A549 (cell line): ENCODE results near the gene AHCYL2. TPM values are rescaled to one million over a fixed set of nuclear protein-coding genes. Genes with fewer than 3 reads are reported as not detected.

ENCODE experiments used
- ATAC-seq, 2 experiments: fragments of 200-7000 bp in 1 of 2; fragments of >200 bp in 1 of 2; cut with Nextera tagmentation in 1 of 2; cut with Tn5 transposase in 1 of 2; 3 replicates each; pipeline versions ENCODE4 v1.8.0 to v1.9.1; 2018 to 2020; ENCODE audit warnings: mild to moderate bottlenecking in 1 of 2, moderate library complexity in 1 of 2
- CTCF ChIA-PET: fragments of 300-600 bp; sonication (Branson Sonifier 250); formaldehyde crosslinking; extraction: SDS; loops from one replicate; lab custom pipeline; 2021; ENCODE audit warnings: antibody characterized with exemption, inconsistent platforms; lab: Yijun Ruan, JAX
- POLR2A ChIA-PET: fragments of 350-600 bp; formaldehyde crosslinking; extraction: SDS; loops from one replicate; lab custom pipeline; 2021; ENCODE audit warnings: antibody characterized with exemption, inconsistent platforms; lab: Yijun Ruan, JAX
- DNase-seq, 2 experiments: peaks; one replicate each; pipeline versions ENCODE4 v3.0.0 to v3.0.0-alpha.2; 2011 to 2016; ENCODE audit warnings: low read depth in 1 of 2, low spot score in 1 of 2
- FAIRE-seq: peaks from 2 replicates; lab custom pipeline; 2011; peaks lifted over from hg19 to GRCh38; lab: Jason Lieb, UNC
- H3K27ac ChIP-seq, 2 experiments: fragments of >200 bp; sonication (Bioruptor Twin); formaldehyde crosslinking; 3 replicates each; pipeline ENCODE4 v1.5.1; 2016 to 2017
- H3K4me1 ChIP-seq: fragments of >200 bp; sonication (Bioruptor Twin); formaldehyde crosslinking; 3 replicates; pipeline ENCODE4 v1.6.1; 2016
- H3K4me2 ChIP-seq: fragments of >200 bp; sonication (Bioruptor Twin); formaldehyde crosslinking; 3 replicates; pipeline ENCODE4 v1.6.1; 2016
- H3K4me3 ChIP-seq: fragments of >200 bp; sonication (Bioruptor Twin); formaldehyde crosslinking; 3 replicates; pipeline ENCODE4 v1.5.1; 2016
- H3K9me3 ChIP-seq: fragments of >200 bp; sonication (Bioruptor Twin); formaldehyde crosslinking; 3 replicates; pipeline ENCODE4 v1.6.1; 2016
- ATOH8 ChIP-seq: fragments of 250-450 bp; sonication (Bioruptor Pico); IDR thresholded peaks from 2 replicates; pipeline ENCODE4 v1.5.0; 2020; ENCODE audit warnings: low read depth, mild to moderate bottlenecking, moderate library complexity
- BCL3 ChIP-seq: fragments of >200 bp; sonication (Bioruptor Twin); formaldehyde crosslinking; IDR thresholded peaks from 3 replicates; pipeline ENCODE4 v1.6.1; 2016
- CBX8 ChIP-seq: fragments of 200-600 bp; sonication (generic); IDR thresholded peaks from 2 replicates; pipeline ENCODE4 v1.6.1; 2016
- CEBPB ChIP-seq, 2 experiments: fragments of >200 bp in 1 of 2; sonication (Bioruptor Twin) in 1 of 2; formaldehyde crosslinking in 1 of 2; IDR thresholded peaks; 2 replicates each; pipeline ENCODE4 v1.6.1; 2012 to 2016
- CHD2 ChIP-seq: fragments of 150-350 bp; IDR thresholded peaks from 2 replicates; pipeline ENCODE4 v1.6.1; 2014; ENCODE audit warnings: low read length; ENCODE audit not compliant: partially characterized antibody
- CHD4 ChIP-seq: fragments of 200-600 bp; sonication (generic); IDR thresholded peaks from 2 replicates; pipeline ENCODE4 v1.6.1; 2016; ENCODE audit warnings: antibody characterized with exemption, mild to moderate bottlenecking, borderline replicate concordance
- E2F6 ChIP-seq: IDR thresholded peaks from 2 replicates; pipeline ENCODE4 v1.6.1; 2012; ENCODE audit warnings: low read depth, borderline replicate concordance
- EHF ChIP-seq: fragments of 250-450 bp; sonication (Bioruptor Pico); IDR thresholded peaks from 2 replicates; pipeline ENCODE4 v1.5.0; 2020; ENCODE audit warnings: mild to moderate bottlenecking
- EP300 ChIP-seq, 2 experiments: fragments of >200 bp; sonication (Bioruptor Twin); formaldehyde crosslinking; IDR thresholded peaks; 2 replicates in 1 of 2; 3 replicates in 1 of 2; pipeline ENCODE4 v1.6.1; 2016 to 2017
- GATA3 ChIP-seq: IDR thresholded peaks from 2 replicates; pipeline ENCODE4 v1.6.1; 2012; ENCODE audit warnings: borderline replicate concordance
- HEYL ChIP-seq: fragments of 250-450 bp; sonication (Bioruptor Pico); IDR thresholded peaks from 2 replicates; pipeline ENCODE4 v1.8.0; 2021; ENCODE audit warnings: mild to moderate bottlenecking, moderate library complexity
- HMGXB4 ChIP-seq: fragments of 250-450 bp; sonication (Bioruptor Pico); IDR thresholded peaks from 2 replicates; pipeline ENCODE4 v1.5.0; 2021; ENCODE audit warnings: mild to moderate bottlenecking, moderate library complexity, borderline replicate concordance
- HOXA7 ChIP-seq: fragments of 250-450 bp; sonication (Bioruptor Pico); IDR thresholded peaks from 2 replicates; pipeline ENCODE4 v1.5.0; 2020; ENCODE audit warnings: mild to moderate bottlenecking, moderate library complexity
- JUNB ChIP-seq: fragments of >200 bp; sonication (Bioruptor Twin); formaldehyde crosslinking; IDR thresholded peaks from 2 replicates; pipeline ENCODE4 v1.6.1; 2016
- MAFK ChIP-seq: fragments of 450-650 bp; IDR thresholded peaks from 2 replicates; pipeline ENCODE4 v1.6.1; 2014; ENCODE audit not compliant: partially characterized antibody
- MAZ ChIP-seq: fragments of 150-350 bp; IDR thresholded peaks from 2 replicates; pipeline ENCODE4 v1.6.1; 2014; ENCODE audit warnings: antibody characterized with exemption, low read depth, low read length, borderline replicate concordance
- NFE2L2 ChIP-seq: fragments of 150-350 bp; conservative IDR thresholded peaks from 2 replicates; pipeline ENCODE4 v1.6.1; 2014; ENCODE audit warnings: low read length
- NPAS2 ChIP-seq: fragments of 250-450 bp; sonication (Bioruptor Pico); IDR thresholded peaks from 2 replicates; pipeline ENCODE4 v1.8.0; 2022; ENCODE audit warnings: mild to moderate bottlenecking, moderate library complexity, borderline replicate concordance
- NR3C1 ChIP-seq: fragments of >200 bp; sonication (Bioruptor Twin); formaldehyde crosslinking; IDR thresholded peaks from 3 replicates; pipeline ENCODE4 v1.6.1; 2017
- PBX3 ChIP-seq: IDR thresholded peaks from 2 replicates; pipeline ENCODE4 v1.6.1; 2012
- RAD21 ChIP-seq, 2 experiments: fragments of >200 bp in 1 of 2; sonication (Bioruptor Twin) in 1 of 2; formaldehyde crosslinking in 1 of 2; IDR thresholded peaks in 1 of 2; conservative IDR thresholded peaks in 1 of 2; 2 replicates in 1 of 2; 3 replicates in 1 of 2; pipeline ENCODE4 v1.6.1; 2012 to 2018; ENCODE audit warnings: inconsistent platforms in 1 of 2
- RCOR1 ChIP-seq: fragments of 150-350 bp; IDR thresholded peaks from 2 replicates; pipeline ENCODE4 v1.6.1; 2014; ENCODE audit warnings: antibody characterized with exemption, low read length, low read depth
- REST ChIP-seq: fragments of 200-600 bp; sonication (generic); IDR thresholded peaks from 2 replicates; pipeline ENCODE4 v1.6.1; 2016; ENCODE audit warnings: antibody characterized with exemption, mild to moderate bottlenecking, moderate library complexity
- RNF2 ChIP-seq: fragments of 200-600 bp; sonication (generic); IDR thresholded peaks from 2 replicates; pipeline ENCODE4 v1.6.1; 2016; ENCODE audit warnings: low read depth, mild to moderate bottlenecking, antibody characterized with exemption, moderate library complexity, borderline replicate concordance
- SREBF2 ChIP-seq: fragments of 450-650 bp; IDR thresholded peaks from 2 replicates; pipeline ENCODE4 v1.6.1; 2014; ENCODE audit warnings: mild to moderate bottlenecking, moderate library complexity
- USF2 ChIP-seq: fragments of 450-650 bp; IDR thresholded peaks from 2 replicates; pipeline ENCODE4 v1.6.1; 2014; ENCODE audit warnings: antibody characterized with exemption
- WGBS: methylation state at CpG from one replicate; pipeline ENCODE4 v1.1.6; 2017; ENCODE audit errors: missing lambda C conversion rate; 5-methylcytosine and 5-hydroxymethylcytosine counted together
- polyA plus RNA-seq, 4 experiments: library from polyadenylated mRNA; depleted of rRNA in 3 of 4; stranded (reverse); fragments of >200 nt; fragmentation: RNase III in 1 of 4; extraction: RNeasy Plus Mini Kit Qiagen cat#74134 plus additional on column Dnase treatment in 1 of 4; gene quantifications; 2 replicates in 3 of 4; 3 replicates in 1 of 4; pipeline ENCODE4 v1.2.3, GENCODE V29; 2011 to 2017

Gene AHCYL2
- polyA plus RNA-seq, 2 of the 4 experiments (the other 2 are of a cell fraction), result 10.8 to 25.9 TPM

GRCh38 chr7:129462420-129462819 lies 237.6 kb downstream of the AHCYL2 start:
- FAIRE-seq (no peak), ATAC-seq (no peak), DNase-seq (no peak)
- Histone ChIP-seq H3K9me3 (no peaks in the 10 kb centered on the region), H3K4me3 (no peak overlapping the region), H3K4me2 (no peak overlapping the region), H3K4me1 (no peaks in the 10 kb centered on the region), H3K27ac (no peak overlapping the region)
- CTCF ChIA-PET, result interaction anchor here (1.1 to 5.6 kb wide), 5 partner anchors 10 to 244 kb away, joined by 3 to 34 read pairs (median 18); partner anchors contain the start of gene STRIP2
- WGBS, result 35% methylated on average over 1 of the region's 1 CpG
- TF ChIP-seq NFE2L2 (no peak), RNF2 (no peak), BCL3 (no peak), EHF (CRISPR knock-in tag) (no peak), REST (no peak), PBX3 (no peak), MAFK (no peak), SREBF2 (no peak), E2F6 (no peak), NPAS2 (no peak), JUNB (no peak), ATOH8 (CRISPR knock-in tag) (no peak), CHD2 (no peak), HMGXB4 (CRISPR knock-in tag) (no peak), CEBPB (IDR thresholded peaks at IDR 0.05) (no peak)
- POLR2A ChIA-PET, result no interaction called here

GRCh38 chr7:129464194-129464593 lies 239.4 kb downstream of the AHCYL2 start:
- no peak overlapping the region for H3K27ac ChIP-seq
- ATAC-seq, result no peak
- no peak overlapping the region for H3K4me3 ChIP-seq
- no peak overlapping the region for H3K4me2 ChIP-seq
- CTCF ChIA-PET, result interaction anchor here (0.7 to 5.6 kb wide), 11 partner anchors 8 to 300 kb away, joined by 3 to 34 read pairs (median 4); partner anchors contain the start of gene STRIP2
- WGBS, result 91% methylated on average over 4 of the region's 4 CpGs
- TF ChIP-seq USF2 (no peak), EP300 (IDR thresholded peaks at IDR 0.05) (no peak), NR3C1 (no peak), GATA3 (no peak), CBX8 (no peak), CEBPB (IDR thresholded peaks at IDR 0.05) (no peak), HEYL (CRISPR knock-in tag) (no peak), NFE2L2 (no peak), HOXA7 (CRISPR knock-in tag) (no peak), NPAS2 (no peak), CHD4 (no peak), PBX3 (no peak), RAD21 (conservative IDR thresholded peaks at IDR 0.05 in 1 of 2, IDR thresholded peaks at IDR 0.05 in 1 of 2) (no peak), RCOR1 (no peak), MAZ (no peak)
- no peak for DNase-seq
- H3K9me3 ChIP-seq, result no peaks in the 10 kb centered on the region
- no peak for FAIRE-seq
- POLR2A ChIA-PET, result no interaction called here
- H3K4me1 ChIP-seq, result no peaks in the 10 kb centered on the region
